Transverse colon (tissue), 4 donors: ENCODE measurements around the gene DOK7. TPM values are rescaled to one million over a fixed set of nuclear protein-coding genes. Genes with fewer than 3 reads are reported as not detected.
A peak's percentile ranks its signal among the peaks of the same experiment; 100 is the strongest.
"Not testable (repeated sequence)": the region's sequence is repeated elsewhere in the genome, so short reads cannot be mapped to it uniquely, and the experiment has no call there.

Experiments
- DNase-seq: peaks from one replicate; pipeline ENCODE4 v3.0.0-alpha.2; 2019
- H3K27ac ChIP-seq, 4 donors: fragments of 200-600 bp; sonication (generic); 2 replicates each; pipeline ENCODE4 v1.5.1; 2016 to 2018; ENCODE audit warnings: inconsistent platforms in 4 of 4
- H3K27me3 ChIP-seq: fragments of 200-600 bp; sonication (generic); 2 replicates; pipeline ENCODE4 v1.5.1; 2017; ENCODE audit warnings: inconsistent platforms
- H3K36me3 ChIP-seq, 4 donors: fragments of 200-600 bp; sonication (generic); 2 replicates each; pipeline ENCODE4 v1.5.1; 2017 to 2019; ENCODE audit warnings: inconsistent platforms in 4 of 4
- H3K4me1 ChIP-seq, 4 donors: fragments of 200-600 bp; sonication (generic); 2 replicates each; pipeline ENCODE4 v1.5.1; 2017 to 2020; ENCODE audit warnings: inconsistent platforms in 4 of 4
- H3K4me3 ChIP-seq, 4 donors: fragments of 200-600 bp; sonication (generic); 1 replicate in 1 of 4; 2 replicates in 3 of 4; pipeline versions ENCODE4 v1.5.1 to v1.6.1; 2017 to 2019; ENCODE audit warnings: inconsistent platforms in 4 of 4
- H3K9me3 ChIP-seq, 2 donors: fragments of 200-600 bp; sonication (generic); 2 replicates each; pipeline ENCODE4 v1.5.1; 2017 to 2019; ENCODE audit warnings: inconsistent platforms in 2 of 2
- CTCF ChIP-seq, 5 experiments: fragments of 200-600 bp in 3 of 5; fragments of 450-650 bp in 2 of 5; sonication (generic) in 3 of 5; IDR thresholded peaks; 1 replicate in 2 of 5; 2 replicates in 3 of 5; pipeline ENCODE4 v1.5.1; 2016 to 2017; ENCODE audit warnings: antibody characterized with exemption in 5 of 5, inconsistent platforms in 3 of 5, mild to moderate bottlenecking in 2 of 5, moderate library complexity in 1 of 5
- EP300 ChIP-seq: sonication (generic); formaldehyde crosslinking; IDR thresholded peaks from one replicate; pipeline ENCODE4 v1.6.1; 2017; ENCODE audit warnings: antibody characterized with exemption, low read depth
- POLR2A ChIP-seq: fragments of 450-650 bp; IDR thresholded peaks from one replicate; pipeline ENCODE4 v1.6.1; 2016; ENCODE audit warnings: antibody characterized with exemption, mild to moderate bottlenecking, moderate library complexity
- POLR2AphosphoS5 ChIP-seq, 3 donors: sonication (generic); formaldehyde crosslinking; IDR thresholded peaks; one replicate each; pipeline ENCODE4 v1.6.1; 2016; ENCODE audit warnings: antibody characterized with exemption in 3 of 3
- WGBS, 2 donors: methylation state at CpG; one replicate each; pipeline ENCODE4 v1.1.5; 2018; ENCODE audit warnings: low coverage in 1 of 2; 5-methylcytosine and 5-hydroxymethylcytosine counted together
- in situ Hi-C, 4 donors: fragments of 200-750 bp; cut with MboI; loops; one replicate each; pipeline versions ENCODE4 v1.15.0 to v1.15.1; 2017; ENCODE audit warnings: low sequenced_read_pairs in 3 of 4, low pct_ligation_motif_present in 1 of 4, low pct_unique_long_range_greater_than_20kb in 1 of 4
- intact Hi-C: fragments of 100-400 bp; cut with DNase I; formaldehyde crosslinking; loops from one replicate; pipeline ENCODE4 v1.15.1; 2023; ENCODE audit warnings: low total_unique reads
- total RNA-seq, 4 donors: library from RNA; depleted of rRNA; stranded (reverse); fragments of >200 nt; gene quantifications; one replicate each; pipeline ENCODE4 v1.1.0, GENCODE V29; 2016

DOK7 gene
- total RNA-seq, 4 donors from 2014 or later = 0.27 to 0.95 TPM; not detected in 2

GRCh38 chr4:3449574-3450534 lies 13.3 kb upstream of the DOK7 start:
- Histone ChIP-seq H3K4me3 (no peak overlapping the region), H3K9me3 (no peaks in the 10 kb centered on the region), H3K27ac (no peak overlapping the region), H3K36me3 (no peaks in the 10 kb centered on the region), H3K4me1 (no peaks in the 10 kb centered on the region), H3K27me3 (no peaks in the 10 kb centered on the region)
- no peak for TF ChIP-seq CTCF (IDR thresholded peaks at IDR 0.05)
- DNase-seq = no peak
- intact Hi-C loops (loop anchor here (5.0 kb wide), 1 partner anchor 1662 kb away; no protein-coding TSS in a partner anchor), in situ Hi-C loops (loop anchor here in 2 of 4 donors (10.0 to 25.0 kb wide), 2 partner anchors 95 to 238 kb away; no protein-coding TSS in a partner anchor)
- 77% methylated on average over 31 of the region's 35 CpGs; no CpG with 5 or more reads in 1 of the 2 donors for WGBS, 2 donors

DNA sequence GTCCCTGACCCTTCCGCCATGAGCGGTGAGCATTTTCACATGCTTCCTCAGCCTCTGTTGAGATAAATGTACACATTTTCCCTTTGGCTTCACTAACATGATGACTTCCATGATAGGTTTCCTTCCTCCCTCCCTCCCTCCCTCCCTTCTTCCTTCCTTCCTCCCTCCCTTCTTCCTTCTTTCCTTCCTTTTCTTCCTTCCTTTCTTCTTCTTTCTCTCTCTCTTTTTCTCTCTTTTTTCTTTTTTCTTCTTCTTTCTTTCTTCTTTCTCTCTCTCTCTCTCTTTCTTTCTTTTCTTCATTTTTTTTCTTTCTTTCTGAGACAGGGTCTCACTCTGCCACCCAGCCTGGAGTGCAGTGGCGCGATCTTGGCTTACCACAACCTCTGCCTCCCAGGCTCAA lies 12.5 kb upstream of the DOK7 start:
- in situ Hi-C loops = loop anchor here in 1 of 4 donors (10.0 kb wide), 1 partner anchor 96 kb away; no protein-coding TSS in a partner anchor
- H3K9me3 ChIP-seq = peaks cover 2 to 5% of the 10 kb centered on the region in 2 donors
- 75 to 99% methylated on average over 2 to 4 of the region's 4 CpGs for WGBS, 2 donors
- H3K36me3 ChIP-seq = no peaks in the 10 kb centered on the region
- DNase-seq = no peak
- H3K4me1 ChIP-seq = no peaks in the 10 kb centered on the region
- no peaks in the 10 kb centered on the region for H3K27me3 ChIP-seq
- H3K4me3 ChIP-seq = no peak overlapping the region
- TF ChIP-seq POLR2AphosphoS5 (IDR thresholded peaks at IDR 0.05) (no peak), CTCF (IDR thresholded peaks at IDR 0.05) (no peak), POLR2A (no peak), EP300 (no peak)
- H3K27ac ChIP-seq = no peak overlapping the region
- intact Hi-C loops = loop anchor here (5.0 kb wide), 1 partner anchor 1662 kb away; no protein-coding TSS in a partner anchor

- H3K4me1 ChIP-seq = no peaks in the 10 kb centered on the region
- in situ Hi-C loops = loop anchor here in 1 of 4 donors (10.0 kb wide), 1 partner anchor 97 kb away; no protein-coding TSS in a partner anchor
- peaks cover 5 to 7% of the 10 kb centered on the region in 2 donors for H3K9me3 ChIP-seq
- no peak overlapping the region for H3K27ac ChIP-seq
- intact Hi-C loops = loop anchor here (5.0 kb wide), 1 partner anchor 1660 kb away; no protein-coding TSS in a partner anchor
- TF ChIP-seq CTCF (IDR thresholded peaks at IDR 0.05) = no peak
- no peak for TF ChIP-seq POLR2A
- no peak for TF ChIP-seq EP300
- TF ChIP-seq POLR2AphosphoS5 (IDR thresholded peaks at IDR 0.05) = no peak
- no peaks in the 10 kb centered on the region for H3K27me3 ChIP-seq
- no peaks in the 10 kb centered on the region for H3K36me3 ChIP-seq
- H3K4me3 ChIP-seq = no peak overlapping the region
- DNase-seq = no peak
- 39 to 47% methylated on average over 3 of the region's 3 CpGs for WGBS, 2 donors
These were observed 11.2 kb upstream of the DOK7 start for GRCh38 chr4:3451956-3452355.

DNA sequence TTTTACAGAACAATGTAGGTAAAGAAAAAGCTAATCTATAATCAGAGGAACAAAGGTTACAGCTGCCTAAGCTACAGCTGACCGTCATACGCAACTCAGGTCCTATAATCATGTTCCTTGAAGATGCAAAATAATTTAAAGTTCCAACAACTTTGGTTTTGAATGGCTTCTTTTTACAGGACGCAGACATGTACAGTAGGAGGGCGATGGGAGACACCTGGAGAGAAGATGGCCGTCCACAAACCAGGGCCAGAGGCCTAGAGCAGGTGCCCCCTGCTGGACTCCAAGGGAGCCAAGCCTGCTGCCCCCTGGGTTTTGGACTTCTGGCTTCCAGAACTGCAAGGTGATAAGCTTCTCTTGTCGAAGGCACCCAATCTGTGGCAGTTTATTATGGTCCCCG lies 10.7 kb upstream of the DOK7 start:
- 75 to 83% methylated on average over 6 to 7 of the region's 7 CpGs for WGBS, 2 donors
- Histone ChIP-seq H3K27me3 (no peaks in the 10 kb centered on the region), H3K4me1 (no peaks in the 10 kb centered on the region), H3K27ac (no peak overlapping the region), H3K9me3 (peaks cover 5 to 7% of the 10 kb centered on the region in 2 donors), H3K4me3 (no peak overlapping the region), H3K36me3 (no peaks in the 10 kb centered on the region)
- no peak for DNase-seq
- intact Hi-C loops (loop anchor here (5.0 kb wide), 1 partner anchor 1660 kb away; no protein-coding TSS in a partner anchor), in situ Hi-C loops (loop anchor here in 1 of 4 donors (10.0 kb wide), 1 partner anchor 98 kb away; no protein-coding TSS in a partner anchor)
- no peak for TF ChIP-seq EP300
- TF ChIP-seq POLR2A = no peak
- no peak for TF ChIP-seq POLR2AphosphoS5 (IDR thresholded peaks at IDR 0.05)
- TF ChIP-seq CTCF (IDR thresholded peaks at IDR 0.05) = peak in 1 of 5 experiments; percentile 15

DNA sequence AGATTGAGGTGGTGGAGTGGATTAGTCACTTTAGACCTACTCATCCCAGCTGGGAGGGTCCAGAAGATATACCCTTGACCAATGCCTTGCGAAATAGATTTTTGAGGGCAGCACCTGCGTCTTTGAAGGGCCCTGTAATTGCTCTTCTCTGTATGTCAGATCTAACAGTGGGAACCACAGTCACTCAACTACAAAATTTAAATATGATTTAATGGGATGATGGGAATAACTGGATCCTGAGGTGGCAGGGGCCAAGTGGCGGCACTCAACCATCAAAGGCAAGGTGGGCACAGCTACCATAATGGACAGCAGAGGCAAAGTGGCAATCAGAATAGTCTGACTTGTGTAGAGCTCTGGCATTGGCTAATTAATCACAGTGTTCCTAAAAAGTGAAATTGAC lies 7.5 kb upstream of the DOK7 start:
- H3K4me1 ChIP-seq, intact Hi-C loops, DNase-seq, H3K4me3 ChIP-seq, H3K27me3 ChIP-seq, H3K36me3 ChIP-seq, H3K27ac ChIP-seq, H3K9me3 ChIP-seq: not testable (repeated sequence)
- 67 to 89% methylated on average over 1 to 3 of the region's 3 CpGs for WGBS, 2 donors
- in situ Hi-C loops = loop anchor here in 1 of 4 donors (10.0 kb wide), 1 partner anchor 101 kb away; no protein-coding TSS in a partner anchor
